CD4-positive, CD25-positive, alpha-beta regulatory T cell (primary cell): ENCODE measurements around the gene CD7. TPM values are rescaled to one million over a fixed set of nuclear protein-coding genes. Genes with fewer than 3 reads are reported as not detected.
"Not testable (repeated sequence)": the region's sequence is repeated elsewhere in the genome, so short reads cannot be mapped to it uniquely, and the experiment has no call there.

Source experiments
- ATAC-seq, 2 donors: fragments of 150-1000 bp; cut with Tn5 transposase; one replicate each; pipeline ENCODE4 v1.10.0; 2021; ENCODE audit warnings: low read depth in 2 of 2, moderate number of reproducible peaks in 2 of 2, moderate library complexity in 1 of 2
- DNase-seq, 3 donors: peaks; one replicate each; pipeline versions ENCODE4 v3.0.0 to v3.0.0-alpha.2; 2012 to 2022; ENCODE audit warnings: mixed read lengths in 1 of 3
- H3K27ac ChIP-seq: one replicate; pipeline ENCODE4 v1.7.0; 2013; ENCODE audit warnings: mild to moderate bottlenecking, low read length; ENCODE audit not compliant: insufficient read depth, poor library complexity, severe bottlenecking
- H3K27me3 ChIP-seq: one replicate; pipeline ENCODE4 v1.7.0; 2013; ENCODE audit warnings: low read length; ENCODE audit not compliant: control insufficient read depth, insufficient read depth
- H3K36me3 ChIP-seq: one replicate; pipeline ENCODE4 v1.7.0; 2013; ENCODE audit warnings: mild to moderate bottlenecking, low read length, moderate library complexity; ENCODE audit not compliant: control insufficient read depth, insufficient read depth
- H3K4me1 ChIP-seq: 2 replicates; pipeline ENCODE4 v1.7.0; 2013; ENCODE audit warnings: mild to moderate bottlenecking, low read length; ENCODE audit not compliant: insufficient read depth, control insufficient read depth, poor library complexity, severe bottlenecking
- H3K4me3 ChIP-seq: one replicate; pipeline ENCODE4 v1.7.0; 2013; ENCODE audit warnings: low read depth, mild to moderate bottlenecking, low read length, moderate library complexity
- H3K9me3 ChIP-seq, 2 experiments: 1 replicate in 1 of 2; 2 replicates in 1 of 2; pipeline ENCODE4 v1.7.0; 2013; ENCODE audit warnings: low read length in 2 of 2, mild to moderate bottlenecking in 1 of 2, moderate library complexity in 1 of 2; ENCODE audit not compliant: control insufficient read depth in 2 of 2
- H3K27ac Mint-ChIP-seq, 3 donors: one replicate each; pipeline ENCODE4 v1.8.0; 2020 to 2022; ENCODE audit warnings: mild to moderate bottlenecking in 3 of 3, mixed read lengths in 3 of 3, moderate library complexity in 2 of 3
- H3K27me3 Mint-ChIP-seq: one replicate; pipeline ENCODE4 v1.8.0; 2022; ENCODE audit warnings: mild to moderate bottlenecking, mixed read lengths
- H3K36me3 Mint-ChIP-seq: one replicate; pipeline ENCODE4 v1.8.0; 2020; ENCODE audit warnings: mixed read lengths
- H3K4me1 Mint-ChIP-seq, 4 donors: one replicate each; pipeline ENCODE4 v1.8.0; 2020 to 2022; ENCODE audit warnings: mixed read lengths in 4 of 4, mild to moderate bottlenecking in 1 of 4
- H3K4me3 Mint-ChIP-seq, 4 donors: one replicate each; pipeline ENCODE4 v1.8.0; 2020 to 2022; ENCODE audit warnings: mild to moderate bottlenecking in 4 of 4, mixed read lengths in 4 of 4, moderate library complexity in 3 of 4
- H3K9me3 Mint-ChIP-seq, 7 donors: one replicate each; pipeline ENCODE4 v1.8.0; 2020 to 2022; ENCODE audit warnings: mixed read lengths in 7 of 7, mild to moderate bottlenecking in 3 of 7, moderate library complexity in 2 of 7
- polyA plus RNA-seq, 4 donors: library from polyadenylated mRNA; unstranded; fragments of 300-500 nt; fragmentation: Illumina TruSeq; gene quantifications; one replicate each; pipeline ENCODE4 v1.2.3, GENCODE V29; 2021
- total RNA-seq: library from RNA; stranded (reverse); gene quantifications from one replicate; pipeline ENCODE4 v1.2.3, GENCODE V29; 2022

CD7 gene
- total and polyA plus RNA-seq, 5 donors from 2014 or later, result 56.3 to 140 (median 75.4) TPM

- Mint-ChIP-seq H3K36me3 (no peaks in the 10 kb centered on the region), H3K27me3 (peaks cover 16% of the 10 kb centered on the region), H3K27ac (no peak overlapping the region), H3K4me3 (no peak overlapping the region), H3K9me3 (no peaks in the 10 kb centered on the region), H3K4me1 (peaks cover 0 to 8% (median 5%) of the 10 kb centered on the region in 4 donors)
- H3K4me3 ChIP-seq, result no peak overlapping the region
- DNase-seq (peak in 1 of 3 donors; percentile 58), ATAC-seq (no peak)
- no peaks in the 10 kb centered on the region for H3K27me3 ChIP-seq
- no peaks in the 10 kb centered on the region for H3K9me3 ChIP-seq
- peaks cover 8% of the 10 kb centered on the region for H3K4me1 ChIP-seq
- no peaks in the 10 kb centered on the region for H3K36me3 ChIP-seq
- H3K27ac ChIP-seq, result no peak overlapping the region
These were observed 33.0 kb upstream of the CD7 start for GRCh38 chr17:82350182-82351030.

- no peak overlapping the region for H3K4me3 ChIP-seq
- H3K4me1 ChIP-seq, result peaks cover 8% of the 10 kb centered on the region
- DNase-seq, result no peak
- ATAC-seq, result no peak
- no peaks in the 10 kb centered on the region for H3K9me3 Mint-ChIP-seq
- H3K27me3 ChIP-seq, result no peaks in the 10 kb centered on the region
- no peaks in the 10 kb centered on the region for H3K36me3 ChIP-seq
- no peaks in the 10 kb centered on the region for H3K36me3 Mint-ChIP-seq
- peaks cover 0 to 8% (median 5%) of the 10 kb centered on the region in 4 donors for H3K4me1 Mint-ChIP-seq
- H3K27ac Mint-ChIP-seq, result peak overlapping the region in 1 of 3 donors; percentile 25
- H3K4me3 Mint-ChIP-seq, result no peak overlapping the region
- H3K9me3 ChIP-seq, result no peaks in the 10 kb centered on the region
- peaks cover 16% of the 10 kb centered on the region for H3K27me3 Mint-ChIP-seq
- H3K27ac ChIP-seq, result no peak overlapping the region
These were observed 31.9 kb upstream of the CD7 start for GRCh38 chr17:82349287-82349701.

DNA sequence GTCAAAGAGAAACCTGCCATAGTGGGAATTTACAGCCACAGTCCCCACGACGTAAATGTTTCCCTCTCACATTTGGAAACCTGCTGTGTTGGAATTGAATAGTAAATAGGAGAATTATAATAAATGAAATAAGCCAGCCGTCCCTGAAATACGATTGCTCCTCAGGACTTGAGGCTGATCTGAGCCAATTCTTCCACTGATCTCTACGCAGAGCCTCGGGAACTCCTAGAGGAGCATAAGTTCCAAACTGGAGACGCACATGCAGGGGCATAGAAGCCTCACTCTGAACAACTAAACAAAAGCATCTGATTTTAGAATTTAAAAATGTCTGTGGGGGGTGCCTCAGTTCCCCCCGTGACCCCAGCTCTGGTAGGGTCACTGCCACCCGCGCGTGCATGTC lies 31.5 kb upstream of the CD7 start:
- no peaks in the 10 kb centered on the region for H3K9me3 Mint-ChIP-seq
- ATAC-seq, result no peak
- no peak overlapping the region for H3K27ac ChIP-seq
- no peaks in the 10 kb centered on the region for H3K9me3 ChIP-seq
- H3K4me1 Mint-ChIP-seq, result peaks cover 0 to 8% (median 5%) of the 10 kb centered on the region in 4 donors
- no peaks in the 10 kb centered on the region for H3K36me3 Mint-ChIP-seq
- DNase-seq, result no peak
- H3K27me3 ChIP-seq, result no peaks in the 10 kb centered on the region
- H3K4me3 Mint-ChIP-seq, result no peak overlapping the region
- H3K27ac Mint-ChIP-seq, result peak overlapping the region in 1 of 3 donors; percentile 25
- H3K36me3 ChIP-seq, result no peaks in the 10 kb centered on the region
- H3K27me3 Mint-ChIP-seq, result peaks cover 16% of the 10 kb centered on the region
- H3K4me3 ChIP-seq, result no peak overlapping the region
- H3K4me1 ChIP-seq, result peaks cover 8% of the 10 kb centered on the region

DNA sequence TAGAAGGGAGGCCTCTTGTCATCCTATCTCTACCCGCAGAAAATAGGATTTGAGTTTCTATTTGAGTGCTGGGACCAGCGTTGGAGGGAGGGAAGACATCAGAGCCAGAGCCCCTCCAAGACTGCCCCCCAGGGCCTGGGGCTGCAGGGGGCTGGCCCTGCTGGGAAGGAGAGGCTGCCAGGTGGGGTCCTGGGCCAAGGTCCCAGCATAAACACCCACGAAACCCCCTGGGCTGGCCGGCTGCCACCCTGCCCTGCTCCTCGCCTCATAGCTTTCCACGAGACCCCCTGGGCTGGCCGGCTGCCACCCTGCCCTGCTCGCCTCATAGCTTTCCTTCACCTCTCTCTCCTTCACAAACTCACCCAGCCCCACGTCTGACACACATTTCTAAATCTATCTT lies 31.0 kb upstream of the CD7 start:
- H3K4me3 Mint-ChIP-seq, result no peak overlapping the region
- peaks cover 16% of the 10 kb centered on the region for H3K27me3 Mint-ChIP-seq
- no peak for DNase-seq
- H3K4me1 Mint-ChIP-seq, result peaks cover 0 to 8% (median 5%) of the 10 kb centered on the region in 4 donors
- H3K27ac Mint-ChIP-seq, result no peak overlapping the region
- no peak for ATAC-seq
- peaks cover 8% of the 10 kb centered on the region for H3K4me1 ChIP-seq
- H3K36me3 Mint-ChIP-seq, result no peaks in the 10 kb centered on the region
- H3K9me3 ChIP-seq, result no peaks in the 10 kb centered on the region
- no peaks in the 10 kb centered on the region for H3K36me3 ChIP-seq
- H3K9me3 Mint-ChIP-seq, result no peaks in the 10 kb centered on the region
- H3K27ac ChIP-seq, result no peak overlapping the region
- H3K27me3 ChIP-seq, result no peaks in the 10 kb centered on the region
- no peak overlapping the region for H3K4me3 ChIP-seq

DNA sequence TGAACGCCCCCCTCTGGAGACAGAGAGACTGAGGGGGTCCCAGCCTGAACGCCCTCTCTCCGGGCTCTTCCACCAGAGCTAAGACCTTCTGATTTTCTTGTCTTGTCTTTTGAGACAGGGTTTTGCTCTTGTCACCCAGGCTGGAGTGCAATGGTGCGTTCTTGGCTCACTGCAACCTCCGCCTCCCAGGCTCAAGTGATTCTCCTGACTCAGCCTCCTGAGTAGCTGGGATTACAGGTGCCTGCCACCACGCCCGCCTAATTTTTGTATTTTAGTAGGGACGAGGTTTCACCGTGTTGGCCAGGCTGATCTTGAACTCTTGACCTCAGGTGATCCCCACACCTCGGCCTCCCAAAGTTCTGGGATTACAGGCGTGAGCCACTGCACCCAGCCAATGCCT lies 30.6 kb upstream of the CD7 start:
- Mint-ChIP-seq H3K27me3 (peaks cover 16% of the 10 kb centered on the region), H3K27ac (peak overlapping the region in 1 of 3 donors; percentile 5)
- H3K27ac ChIP-seq, DNase-seq, H3K4me1 Mint-ChIP-seq, H3K36me3 ChIP-seq, H3K36me3 Mint-ChIP-seq, H3K9me3 ChIP-seq, H3K4me3 ChIP-seq, ATAC-seq, H3K4me1 ChIP-seq, H3K9me3 Mint-ChIP-seq, H3K27me3 ChIP-seq, H3K4me3 Mint-ChIP-seq: not testable (repeated sequence)

GRCh38 chr17:82346342-82347300 lies 29.2 kb upstream of the CD7 start:
- Mint-ChIP-seq H3K9me3 (no peaks in the 10 kb centered on the region), H3K4me1 (peaks cover 0 to 8% (median 5%) of the 10 kb centered on the region in 4 donors), H3K27ac (peak overlapping the region in 1 of 3 donors; percentile 59)

DNA sequence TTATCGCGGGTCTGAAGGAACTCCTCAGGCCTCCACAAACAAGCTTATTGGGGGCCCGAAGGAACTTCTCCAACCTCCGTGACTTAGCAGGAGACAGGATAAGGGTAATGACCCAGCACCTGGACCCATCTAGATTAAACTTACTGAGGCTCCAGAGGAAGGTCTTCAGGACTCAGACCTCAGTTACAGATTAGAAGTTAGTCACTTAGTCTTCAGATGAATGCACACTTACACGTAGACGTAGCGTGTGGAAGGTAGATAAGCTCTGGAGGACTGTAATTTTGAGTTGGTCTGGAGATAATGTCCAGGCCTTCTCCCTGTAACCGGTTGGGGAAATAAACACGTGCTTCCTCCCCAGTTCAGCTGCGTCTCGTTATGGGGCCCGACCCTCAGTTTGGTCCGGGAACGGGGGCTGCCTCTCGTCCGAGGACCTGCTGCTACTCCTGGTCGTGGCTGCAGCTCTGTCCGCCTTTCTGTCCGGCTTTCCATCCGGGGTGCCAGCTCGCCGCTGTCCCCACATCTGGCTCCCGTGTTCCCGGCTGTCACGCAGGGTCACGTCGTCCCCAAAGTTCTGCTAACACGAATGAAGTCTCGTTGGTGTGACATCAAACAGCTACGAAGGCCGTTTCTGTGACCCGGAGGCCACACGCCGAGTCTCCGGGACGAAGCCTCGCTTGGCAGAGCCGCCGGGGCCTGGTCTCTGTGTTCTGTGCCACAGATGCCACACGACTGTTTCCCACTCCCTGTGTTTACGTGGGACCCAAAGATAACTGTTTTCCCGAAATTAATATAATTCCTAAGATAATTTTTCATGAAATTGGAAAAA lies 28.0 kb upstream of the CD7 start:
- Histone ChIP-seq H3K9me3 (no peaks in the 10 kb centered on the region), H3K36me3 (no peaks in the 10 kb centered on the region), H3K4me1 (peaks cover 6% of the 10 kb centered on the region), H3K27ac (no peak overlapping the region), H3K27me3 (no peaks in the 10 kb centered on the region), H3K4me3 (no peak overlapping the region)
- H3K27me3 Mint-ChIP-seq, result peaks cover 18% of the 10 kb centered on the region
- H3K9me3 Mint-ChIP-seq, result no peaks in the 10 kb centered on the region
- ATAC-seq, result no peak
- peaks cover 0 to 8% (median 5%) of the 10 kb centered on the region in 4 donors for H3K4me1 Mint-ChIP-seq
- no peak for DNase-seq
- no peaks in the 10 kb centered on the region for H3K36me3 Mint-ChIP-seq
- H3K4me3 Mint-ChIP-seq, result no peak overlapping the region
- no peak overlapping the region for H3K27ac Mint-ChIP-seq

More at GRCh38 chr17:82346342-82347300, 29.2 kb upstream of the CD7 start:
- Mint-ChIP-seq H3K27me3 (peaks cover 16% of the 10 kb centered on the region), H3K36me3 (no peaks in the 10 kb centered on the region), H3K4me3 (peak overlapping the region in 1 of 4 donors; percentile 23)
- Histone ChIP-seq H3K36me3 (no peaks in the 10 kb centered on the region), H3K27ac (no peak overlapping the region), H3K27me3 (no peaks in the 10 kb centered on the region), H3K9me3 (no peaks in the 10 kb centered on the region), H3K4me1 (peaks cover 6% of the 10 kb centered on the region), H3K4me3 (no peak overlapping the region)
- DNase-seq (peak in 1 of 3 donors; percentile 37), ATAC-seq (no peak)
